HG03460 (cell line): Measurements from ENCODE around the gene PLXNA4.

Experiments used
- ATAC-seq: cut with Tn5 transposase; IDR thresholded peaks from one replicate; pipeline ENCODE4 v1.9.1; 2021; ENCODE audit not compliant: unreplicated experiment

Gene PLXNA4

DNA sequence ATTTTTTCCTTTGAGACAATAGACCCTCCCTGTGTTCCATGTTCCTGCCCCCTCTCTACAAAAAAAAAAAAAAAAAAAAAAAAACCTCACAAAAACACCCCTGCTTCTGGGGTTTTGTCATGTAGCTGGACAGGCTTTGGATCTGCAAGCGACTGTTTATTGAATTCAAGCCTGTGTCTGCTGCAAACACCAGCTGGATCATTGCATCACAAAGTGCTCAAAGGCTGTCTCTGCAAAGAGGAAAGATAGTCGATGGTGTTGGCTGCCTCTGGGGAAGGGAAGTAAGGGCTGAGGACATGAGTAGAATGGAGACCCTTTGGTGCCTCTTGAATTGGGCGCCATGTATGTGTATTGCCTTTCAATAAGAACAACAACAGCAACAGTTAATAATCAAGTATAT lies 471.2 kb downstream of the PLXNA4 start:
- no peak for ATAC-seq

- ATAC-seq, result no peak
Measured at GRCh38 chr7:132103718-132104117, 472.6 kb downstream of the PLXNA4 start.

GRCh38 chr7:132102942-132103341 lies 473.3 kb downstream of the PLXNA4 start:
- ATAC-seq, result no peak

GRCh38 chr7:132102391-132102790 lies 473.9 kb downstream of the PLXNA4 start:
- ATAC-seq, result no peak

DNA sequence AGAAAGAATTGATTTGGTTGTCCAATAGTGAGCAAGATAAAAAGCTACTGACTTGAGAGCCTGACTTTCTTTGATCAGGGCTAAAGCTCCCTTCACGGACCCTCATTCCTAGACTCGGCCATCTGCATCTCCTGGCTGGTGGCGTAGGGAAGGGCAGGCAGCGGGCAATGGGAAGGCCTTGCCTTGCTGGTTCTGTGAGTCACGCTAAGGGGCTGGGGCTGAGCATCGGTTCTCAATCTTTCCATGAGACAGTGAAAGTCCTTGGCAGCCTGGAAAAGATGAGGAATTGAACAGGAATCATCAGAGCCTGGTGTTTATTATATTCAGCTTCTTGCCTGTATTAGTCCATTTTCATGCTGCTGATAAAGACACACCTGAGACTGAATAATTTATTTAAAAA lies 475.3 kb downstream of the PLXNA4 start:
- ATAC-seq, result no peak

DNA sequence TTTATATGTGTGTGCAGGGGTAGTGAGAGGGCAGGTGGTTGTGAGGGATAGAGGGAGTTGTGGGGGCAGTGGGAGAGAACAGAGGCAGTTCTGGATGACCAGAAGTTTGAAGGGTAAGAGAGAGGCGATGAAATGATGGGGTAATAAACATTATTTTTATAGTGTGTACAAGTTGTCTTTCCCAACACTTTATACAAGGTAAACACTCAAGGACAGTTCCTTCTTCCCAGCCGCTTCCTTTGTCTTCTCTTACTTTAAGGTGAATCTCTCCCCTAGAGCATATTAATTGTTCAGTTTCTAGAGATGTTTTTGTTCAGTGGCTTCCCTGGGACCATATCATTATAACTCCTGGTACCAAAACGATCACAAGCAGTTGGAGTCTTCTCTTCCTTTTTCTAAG lies 475.8 kb downstream of the PLXNA4 start:
- ATAC-seq, result no peak

GRCh38 chr7:132099163-132099562 lies 477.1 kb downstream of the PLXNA4 start:
- no peak for ATAC-seq

DNA sequence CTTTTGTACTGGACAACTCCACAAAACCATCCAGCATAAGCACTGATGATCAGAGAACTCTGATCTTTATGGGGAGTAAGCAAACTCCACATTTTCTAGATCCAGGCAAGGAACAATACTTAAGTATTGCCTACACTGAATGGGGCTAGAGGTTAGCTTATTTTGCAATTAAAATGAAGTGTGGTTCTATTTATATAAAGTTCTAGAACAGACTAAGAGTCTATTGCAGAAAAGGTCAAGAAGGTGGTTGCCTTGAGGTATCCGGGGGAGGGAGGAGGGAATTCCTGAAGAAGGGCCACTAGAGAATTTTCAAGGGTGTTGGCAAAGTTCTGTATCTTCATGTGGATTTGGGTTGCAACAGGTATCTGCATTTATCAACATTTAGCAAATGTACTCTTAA lies 477.9 kb downstream of the PLXNA4 start:
- no peak for ATAC-seq

- no peak for ATAC-seq
Measured at GRCh38 chr7:132097550-132098134, 478.6 kb downstream of the PLXNA4 start.

DNA sequence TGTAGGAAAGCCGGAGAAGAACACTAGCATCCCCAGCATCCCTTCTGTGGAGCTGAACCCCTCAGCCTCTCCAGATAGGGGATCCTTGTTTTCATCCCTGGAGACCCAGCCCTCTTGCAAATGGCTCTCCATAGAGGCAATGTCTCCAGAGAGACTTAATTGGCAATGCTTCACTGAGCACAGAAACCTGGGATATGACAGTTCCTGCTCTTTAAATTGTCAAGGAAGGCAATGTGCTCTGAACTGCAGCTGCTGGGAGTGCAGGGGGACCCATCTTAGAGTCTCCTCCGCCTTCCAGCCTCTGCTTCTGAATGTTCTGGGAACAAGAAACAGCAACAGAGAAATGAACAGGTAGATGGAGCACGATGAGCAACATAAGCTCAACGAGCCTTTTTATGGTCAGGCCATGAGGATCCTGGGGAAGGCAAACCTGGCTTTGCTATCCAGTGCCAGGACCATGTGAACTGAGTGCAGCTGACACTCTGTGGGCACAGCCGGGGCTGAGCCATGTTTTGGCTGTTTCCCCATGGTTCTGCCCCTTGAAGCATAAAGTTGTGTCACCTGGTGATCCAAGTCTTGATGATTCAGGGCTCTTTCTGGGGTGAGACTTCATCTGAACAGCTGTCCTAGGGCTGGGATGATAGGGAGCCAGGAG lies 481.0 kb downstream of the PLXNA4 start:
- ATAC-seq, result no peak

DNA sequence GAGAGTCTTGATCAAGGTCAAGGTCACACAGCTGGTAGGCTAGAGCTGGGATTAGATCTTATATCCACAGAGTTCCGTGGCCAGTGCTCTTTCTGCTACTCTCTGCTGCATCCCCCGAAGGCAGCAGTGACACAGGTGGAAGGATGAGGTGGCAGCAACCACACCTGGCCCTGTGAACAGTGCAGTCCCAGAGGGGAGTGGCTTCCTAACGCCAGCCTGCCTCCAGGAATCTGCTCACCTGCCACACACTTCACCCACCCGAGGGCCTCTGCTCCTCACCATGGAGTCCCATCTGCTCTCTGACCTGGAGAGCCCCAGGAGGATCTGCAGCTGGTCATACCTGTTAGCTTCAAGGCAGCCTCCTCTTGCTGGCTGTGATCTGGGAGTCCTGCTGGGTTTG lies 484.2 kb downstream of the PLXNA4 start:
- no peak for ATAC-seq

- ATAC-seq, result no peak
Measured at GRCh38 chr7:132091706-132092105, 484.6 kb downstream of the PLXNA4 start.

GRCh38 chr7:132090444-132090843 lies 485.8 kb downstream of the PLXNA4 start:
- no peak for ATAC-seq

- ATAC-seq, result no peak
Measured at GRCh38 chr7:132089356-132089755, 486.9 kb downstream of the PLXNA4 start.

DNA sequence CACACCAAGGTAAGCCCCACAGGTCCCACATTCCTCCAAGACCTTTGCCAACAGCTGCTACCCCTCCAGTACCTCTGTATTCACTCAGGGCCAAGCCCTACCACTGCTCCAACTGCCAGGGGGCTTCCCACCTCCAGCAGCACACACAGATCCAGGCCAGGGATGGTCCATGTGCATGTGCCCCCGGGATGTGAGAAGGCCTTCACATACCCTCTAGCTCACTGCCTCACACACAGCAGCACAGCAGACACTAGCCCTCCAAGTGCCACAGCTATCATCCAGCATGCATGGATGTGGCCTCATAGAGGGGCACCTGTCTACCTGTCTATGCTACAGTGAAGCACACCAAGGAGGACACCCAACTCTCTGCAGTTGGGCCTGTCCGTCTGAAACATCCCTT lies 488.8 kb downstream of the PLXNA4 start:
- no peak for ATAC-seq

GRCh38 chr7:132084776-132085388 lies 491.4 kb downstream of the PLXNA4 start:
- no peak for ATAC-seq

DNA sequence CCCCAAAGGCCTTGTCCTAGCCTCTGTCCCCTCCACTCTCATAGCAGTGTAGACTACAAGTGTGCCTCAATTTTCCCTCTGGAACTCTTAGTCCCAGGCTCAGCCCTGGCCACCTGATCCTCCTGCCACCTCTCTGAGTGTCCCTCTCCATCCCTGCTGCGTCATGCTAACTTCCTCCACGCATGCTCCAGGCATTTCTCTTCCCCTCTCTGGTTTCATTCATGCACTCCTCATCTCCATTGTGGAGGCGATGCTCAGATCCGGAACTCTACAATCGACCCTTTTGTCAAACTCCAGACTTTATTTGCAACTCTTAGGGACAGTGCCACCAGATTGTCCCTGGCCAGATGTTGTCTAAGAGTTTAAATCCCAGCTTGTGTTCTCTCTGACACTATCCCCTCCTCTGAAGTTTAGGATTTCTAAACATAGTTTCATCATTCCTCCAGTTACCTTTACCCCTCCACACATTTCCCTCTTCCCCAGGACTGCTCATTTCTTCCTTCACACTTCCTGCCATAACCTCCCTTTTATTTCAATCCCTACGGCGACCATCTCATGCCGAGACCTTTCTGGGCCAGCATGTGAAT lies 492.6 kb downstream of the PLXNA4 start:
- ATAC-seq, result no peak

GRCh38 chr7:132083126-132083525 lies 493.1 kb downstream of the PLXNA4 start:
- no peak for ATAC-seq

DNA sequence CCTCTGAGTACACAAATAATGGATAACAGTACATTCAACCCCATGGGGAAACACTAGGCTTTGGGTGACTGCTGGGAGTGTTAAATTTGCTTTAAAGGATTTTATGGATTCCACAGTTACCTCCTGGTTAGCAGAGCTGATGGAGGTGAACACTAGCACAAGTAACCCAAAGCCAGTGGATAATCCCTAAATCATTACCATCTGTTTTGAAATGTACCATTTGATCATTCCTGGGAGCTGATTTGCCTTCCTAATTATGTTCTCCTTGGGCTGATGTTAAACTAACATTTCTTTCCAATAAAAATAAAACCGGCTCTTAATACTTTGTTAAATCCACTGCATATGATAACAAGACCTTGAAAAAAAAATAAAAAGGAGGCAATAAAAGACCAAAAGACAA lies 493.9 kb downstream of the PLXNA4 start:
- ATAC-seq, result no peak

DNA sequence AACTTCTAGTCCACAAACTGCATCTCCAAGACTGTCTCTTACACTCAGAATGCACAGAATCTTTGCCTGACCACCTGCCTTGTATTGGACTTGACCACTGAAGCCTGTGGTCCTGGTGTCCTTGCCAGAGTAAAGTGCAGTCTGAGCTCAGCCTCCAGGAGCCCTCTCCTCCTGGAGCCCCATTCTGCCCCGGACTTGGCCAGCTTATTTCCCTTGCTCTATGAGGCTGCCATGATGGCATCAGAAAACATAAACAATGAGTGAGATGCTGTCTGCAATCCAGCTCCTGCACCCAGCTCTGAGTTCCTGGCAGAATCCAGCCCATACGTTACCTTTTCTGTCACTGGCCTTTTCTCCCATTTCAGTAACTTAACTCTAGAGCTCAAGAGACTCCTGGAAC lies 494.6 kb downstream of the PLXNA4 start:
- no peak for ATAC-seq

DNA sequence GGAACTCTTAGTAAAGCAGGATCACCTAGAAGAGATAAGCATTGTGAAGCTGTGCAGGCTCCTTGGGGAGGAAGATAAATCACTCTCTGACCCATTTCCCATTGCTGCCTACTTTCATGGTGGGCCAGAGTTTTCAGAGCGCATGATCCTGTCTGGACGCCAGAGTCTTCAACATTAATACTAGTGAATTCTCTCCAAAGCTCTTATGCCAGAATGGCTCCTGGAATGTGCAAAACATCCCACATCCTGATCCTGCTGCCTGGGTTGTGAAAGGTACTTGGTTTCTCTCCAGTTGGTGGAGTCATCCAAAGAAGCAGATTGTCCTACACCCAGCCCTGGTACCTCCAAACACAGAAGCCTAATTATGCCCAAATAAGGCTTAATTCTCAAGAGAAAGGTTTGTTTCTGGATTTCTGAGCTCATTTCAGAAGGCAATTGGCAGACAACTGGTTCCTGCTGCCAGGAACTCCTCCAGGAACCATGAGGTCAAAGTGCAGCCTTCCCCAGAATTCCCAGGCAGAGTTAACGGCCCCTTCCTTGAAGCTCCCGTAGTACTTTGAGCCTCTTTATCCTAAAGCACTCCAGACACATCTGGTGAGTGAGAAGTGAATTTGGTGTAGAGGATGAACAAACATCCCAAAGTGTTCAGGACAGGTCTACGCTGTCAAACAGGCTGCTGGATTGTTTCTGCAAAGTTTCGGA lies 495.2 kb downstream of the PLXNA4 start:
- no peak for ATAC-seq

- no peak for ATAC-seq
Measured at GRCh38 chr7:132080467-132080866, 495.8 kb downstream of the PLXNA4 start.
